DOHH2 (cell line): Measurements from ENCODE around the gene YTHDF1.

Source experiments
- CTCF ChIP-seq: fragments of 200-600 bp; sonication (generic); IDR thresholded peaks from one replicate; pipeline ENCODE4 v1.5.1; 2014; ENCODE audit warnings: antibody characterized with exemption, mild to moderate bottlenecking, low read depth, low read length; ENCODE audit not compliant: poor library complexity, severe bottlenecking
- EZH2phosphoT487 ChIP-seq: fragments of 200-600 bp; sonication (generic); IDR thresholded peaks from 2 replicates; pipeline ENCODE4 v1.6.1; 2017; ENCODE audit warnings: borderline replicate concordance, mild to moderate bottlenecking, antibody characterized with exemption, low read length, moderate library complexity, mixed read lengths

DNA sequence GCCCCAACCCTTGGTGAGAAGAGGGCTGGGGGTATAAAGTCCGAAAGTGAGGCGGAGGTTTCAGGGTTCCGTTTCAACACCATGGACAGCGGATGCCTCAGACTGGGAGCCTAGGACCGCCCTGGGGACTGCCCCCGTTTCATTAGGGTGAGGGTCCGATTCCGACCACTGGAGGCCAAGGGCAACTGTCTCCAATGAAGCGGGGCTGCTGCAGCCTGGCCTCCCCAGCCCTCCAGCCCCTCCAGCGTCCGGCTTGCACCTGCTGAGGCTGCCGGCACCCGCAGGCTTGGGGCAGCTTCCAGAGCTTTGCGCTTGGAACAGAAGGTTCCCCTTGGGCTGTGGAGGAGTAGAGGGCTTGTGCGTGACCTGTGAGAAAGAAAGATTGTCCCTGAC is 39.9 kb downstream of the YTHDF1 start:
- TF ChIP-seq CTCF: no peak
- TF ChIP-seq EZH2phosphoT487: no peak
